CD4-positive, alpha-beta T cell treated with Interleukin-2 at 100 ng/mL for 4 hours (primary cell): ENCODE results near the gene PLXNB2.
A peak's percentile ranks its signal among the peaks of the same experiment; 100 is the strongest.
"Not testable (repeated sequence)": the region's sequence is repeated elsewhere in the genome, so short reads cannot be mapped to it uniquely, and the experiment has no call there.

ENCODE experiments used
- DNase-seq: peaks from one replicate; pipeline ENCODE4 v3.0.0-alpha.2; 2020; ENCODE audit warnings: low spot score

Gene PLXNB2

DNA sequence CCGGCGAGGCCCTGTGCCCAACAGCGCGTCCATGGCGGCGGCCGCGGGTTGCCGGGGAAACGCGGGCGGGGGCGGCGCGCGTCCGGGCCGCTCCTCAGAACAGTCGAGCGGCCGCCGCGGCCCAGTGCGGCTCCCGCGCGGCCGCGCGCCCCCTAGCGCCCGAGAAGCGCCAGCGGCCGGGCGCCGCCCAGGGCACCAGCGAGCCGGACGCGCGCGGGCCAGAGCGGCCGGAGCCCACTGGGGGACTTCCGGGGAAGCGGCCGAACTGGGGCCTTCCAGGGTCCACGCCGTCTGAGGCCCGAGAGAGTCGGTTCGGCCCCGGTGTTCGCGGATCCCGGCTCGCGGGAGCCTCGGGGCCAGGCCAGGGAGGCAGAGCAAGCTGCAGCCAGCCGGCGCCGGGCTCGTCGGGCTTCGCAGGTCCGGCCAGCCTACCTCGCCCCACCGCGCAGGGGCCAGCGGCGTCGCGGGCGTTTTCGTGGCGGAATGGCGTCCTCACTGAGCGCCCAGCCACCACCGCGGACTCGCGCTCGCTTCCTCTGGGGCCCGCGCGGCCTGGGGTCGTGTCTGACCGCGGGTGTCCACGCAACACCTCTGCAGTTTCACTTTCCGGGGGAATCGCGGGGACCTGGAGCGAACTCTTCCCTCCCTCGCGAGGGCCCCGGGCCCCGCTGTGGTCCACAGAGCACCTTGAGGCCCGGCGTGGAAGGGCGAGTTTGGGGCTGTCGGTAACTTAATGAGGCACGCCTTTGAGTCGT, 19.7 kb upstream of the PLXNB2 start, which contains the start of gene DENND6B:
Gene DENND6B, minus strand, starts transcription at position 57 of the 755 bp plus-strand sequence. Its CDS starts 24 bp downstream, at position 33.
- peak; percentile 67 for DNase-seq

DNA sequence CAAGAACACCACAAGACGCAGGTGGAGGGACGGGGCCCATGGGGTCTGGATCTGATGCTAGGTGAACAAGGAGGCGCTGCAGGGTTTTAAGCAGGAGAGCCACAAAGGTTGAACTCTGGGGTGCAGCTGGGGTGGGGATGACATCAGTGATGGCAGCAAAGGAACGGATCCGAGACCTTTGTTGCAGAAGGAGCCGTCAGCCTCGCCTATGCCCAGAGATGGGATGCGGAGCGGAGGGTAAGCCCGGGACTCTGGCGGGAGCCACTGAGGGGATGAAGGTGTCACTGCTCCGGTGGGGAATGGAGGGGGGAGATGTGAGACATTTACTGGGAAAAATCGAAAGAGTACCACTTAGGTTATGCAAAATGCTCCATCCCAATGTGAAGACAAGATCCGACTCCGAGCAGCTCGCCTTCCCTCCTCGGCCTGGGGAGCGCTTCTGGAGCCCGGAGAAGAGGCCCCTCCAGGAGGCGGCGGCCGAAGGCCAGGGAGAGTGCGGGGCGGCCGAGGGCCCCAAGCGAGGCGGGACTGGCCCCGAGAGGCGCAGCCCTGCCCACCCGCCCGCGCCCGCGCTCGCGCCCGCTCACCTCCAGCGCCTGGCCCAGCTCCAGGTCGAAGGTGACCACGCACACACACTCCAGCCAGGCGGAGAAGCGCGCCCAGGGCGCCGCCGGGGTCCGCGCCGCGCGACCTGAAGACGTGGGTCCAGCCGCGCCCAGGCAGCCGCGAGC, 18.9 kb upstream of the PLXNB2 start:
- DNase-seq = no peak

DNA sequence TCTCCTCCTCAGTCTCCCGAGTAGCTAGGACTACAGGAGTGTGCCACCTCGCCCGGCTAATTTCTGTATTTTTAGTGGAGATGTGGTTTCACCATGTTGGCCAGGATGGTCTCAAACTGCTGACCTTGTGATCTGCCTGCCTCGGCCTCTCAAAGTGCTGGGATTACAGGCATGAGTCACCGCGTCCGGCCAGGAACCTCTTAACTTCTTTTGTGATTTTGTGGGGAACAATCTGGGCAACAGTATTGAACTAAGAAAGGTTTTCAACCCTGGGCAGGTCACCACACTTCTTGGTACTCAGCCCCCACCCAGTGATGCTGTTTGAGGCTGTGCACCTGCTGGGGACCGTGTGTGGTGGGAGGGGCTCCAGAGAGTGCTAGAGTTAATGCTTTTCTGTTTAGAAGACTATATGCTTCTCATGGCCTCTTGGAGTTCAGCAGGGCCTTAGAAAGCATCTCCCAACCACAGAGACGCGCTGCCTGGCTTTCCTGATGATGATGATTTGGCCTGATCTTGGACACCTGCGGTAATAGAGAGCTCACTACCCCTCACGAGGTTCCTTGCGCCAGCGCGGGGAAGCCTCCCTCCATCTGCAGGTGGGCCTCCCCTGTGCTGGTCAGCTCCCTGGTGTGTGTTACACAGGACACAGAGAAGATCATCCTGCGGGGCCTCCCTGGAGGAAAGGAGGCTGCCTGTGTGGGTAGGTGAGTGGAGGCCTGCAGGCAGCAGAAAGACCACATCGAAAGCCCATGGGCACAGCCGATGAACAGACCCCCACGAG, 18.2 kb upstream of the PLXNB2 start:
- DNase-seq = no peak

DNA sequence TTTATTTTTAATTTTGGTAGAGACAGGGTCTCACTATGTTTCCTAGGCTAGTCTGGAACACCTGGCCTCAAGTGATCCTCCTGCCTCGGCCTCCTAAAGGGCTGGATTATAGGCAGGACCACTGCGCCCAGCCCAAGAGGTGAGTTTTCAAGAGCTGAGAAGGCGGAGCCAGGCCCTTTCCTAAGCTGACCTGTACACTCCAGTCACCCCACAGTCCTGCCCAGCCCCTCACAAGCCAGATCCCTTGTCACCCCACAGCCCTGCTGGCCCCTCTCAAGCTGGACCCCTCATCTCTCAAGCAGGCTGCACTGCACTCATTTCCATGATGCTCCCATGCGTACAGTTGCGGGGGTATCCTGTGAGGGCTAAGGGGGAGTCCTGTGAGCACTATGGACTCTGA, 16.5 kb upstream of the PLXNB2 start:
- DNase-seq = no peak

DNA sequence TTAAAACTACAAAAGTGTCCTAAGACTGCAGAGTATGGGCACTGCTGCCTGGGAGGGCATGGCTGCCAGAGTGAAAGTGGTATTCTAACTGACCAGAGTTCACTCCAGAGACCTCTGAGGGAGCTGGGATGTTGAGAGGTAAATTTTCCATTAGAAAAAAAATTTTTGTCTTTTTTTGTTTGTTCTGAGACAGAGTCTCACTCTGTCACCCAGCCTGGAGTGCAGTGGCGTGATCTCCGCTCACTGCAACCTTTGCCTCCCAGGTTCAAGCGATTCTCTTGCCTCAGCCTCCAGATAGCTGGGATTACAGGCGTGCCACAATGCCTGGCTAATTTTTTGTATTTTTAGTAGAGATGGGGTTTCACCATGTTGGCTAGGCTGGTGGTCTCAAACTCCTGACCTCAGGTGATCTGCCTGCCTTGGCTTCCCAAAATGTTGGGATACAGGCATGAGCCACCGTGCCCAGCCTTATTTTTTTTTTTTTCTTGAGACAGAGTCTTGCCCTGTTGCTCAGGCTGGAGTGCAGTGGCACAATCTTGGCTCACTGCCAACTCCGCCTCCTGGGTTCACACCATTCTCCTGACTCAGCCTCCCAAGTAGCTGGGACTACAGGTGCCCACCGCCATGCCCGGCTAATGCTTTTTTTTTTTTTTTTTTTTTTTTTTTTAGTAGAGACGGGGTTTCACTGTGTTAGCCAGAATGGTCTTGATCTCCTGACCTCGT, 15.1 kb upstream of the PLXNB2 start:
- not testable (repeated sequence) for DNase-seq

DNA sequence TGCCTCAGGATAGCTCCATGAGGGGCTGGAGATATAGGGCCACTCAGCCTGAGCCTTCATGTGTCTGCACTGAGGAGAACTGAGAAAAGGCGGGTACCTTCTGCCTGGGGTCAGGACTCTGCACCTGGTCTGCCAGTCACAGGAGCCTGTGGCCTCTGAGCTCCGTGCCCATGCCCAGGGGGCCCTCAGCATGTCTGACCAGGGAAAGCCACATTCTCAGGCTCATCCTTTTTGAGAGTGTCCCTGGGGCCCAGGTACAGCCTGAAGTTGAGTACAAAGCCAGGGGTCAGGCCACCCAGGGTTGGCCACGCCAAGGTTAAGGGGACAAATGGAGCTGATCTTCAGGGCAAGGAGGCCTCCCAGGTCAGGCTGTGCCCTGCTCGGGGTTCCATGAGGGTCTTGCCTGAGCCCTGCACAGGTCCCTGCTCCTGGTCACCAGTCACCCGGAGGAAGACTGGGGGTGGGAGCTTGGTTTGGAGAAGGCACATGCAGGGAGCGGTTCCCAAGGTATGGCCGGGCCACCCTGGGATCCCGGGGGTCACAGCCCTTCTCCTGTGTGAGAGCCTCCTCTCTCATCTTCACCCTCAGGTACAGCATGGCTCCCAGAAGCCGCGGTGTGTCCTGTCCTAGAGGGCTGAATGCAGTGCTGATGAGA, 13.4 kb upstream of the PLXNB2 start:
- no peak for DNase-seq

DNA sequence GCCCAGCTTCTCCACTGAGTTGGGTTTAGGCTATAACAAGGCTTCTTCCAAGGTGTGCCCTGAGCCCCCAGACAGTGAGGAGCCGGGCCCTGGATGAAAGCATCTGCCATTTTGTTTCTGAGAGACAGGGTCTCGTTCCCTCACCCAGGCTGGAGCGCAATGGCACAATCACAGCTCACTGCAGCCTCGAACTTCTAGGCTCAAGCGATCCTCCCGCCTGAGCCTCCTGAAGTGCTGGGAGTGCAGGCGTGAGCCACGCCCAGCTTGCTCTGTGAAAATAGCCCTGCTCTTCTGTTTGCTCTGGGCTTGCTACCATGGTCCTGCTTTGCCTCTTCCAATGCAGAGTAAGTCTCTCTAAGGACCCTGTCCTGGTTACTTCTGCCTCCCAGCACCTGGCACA, 12.7 kb upstream of the PLXNB2 start:
- DNase-seq = no peak

DNA sequence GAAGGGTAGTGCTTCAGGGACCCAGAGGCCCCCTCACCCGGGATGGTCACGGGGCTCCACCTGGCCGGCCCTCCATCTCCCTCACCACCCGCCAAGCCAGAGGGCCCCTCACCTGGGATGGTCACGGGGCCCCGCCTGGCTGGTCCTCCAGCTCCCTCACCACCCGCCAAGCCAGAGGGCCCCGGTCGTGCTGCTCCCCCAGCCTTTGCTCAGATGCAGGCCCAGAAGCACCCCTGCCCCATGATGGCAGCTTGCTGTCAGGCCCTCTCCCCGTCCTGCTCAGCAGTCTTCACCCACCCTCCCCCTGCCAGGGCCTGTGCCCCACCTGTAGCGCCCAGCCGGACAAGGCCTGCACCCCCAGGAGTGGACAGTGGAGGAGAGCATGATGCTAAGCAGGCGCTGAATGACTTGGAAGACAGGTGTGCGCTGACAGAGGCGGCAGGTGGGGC, 12.1 kb upstream of the PLXNB2 start:
- no peak for DNase-seq

DNA sequence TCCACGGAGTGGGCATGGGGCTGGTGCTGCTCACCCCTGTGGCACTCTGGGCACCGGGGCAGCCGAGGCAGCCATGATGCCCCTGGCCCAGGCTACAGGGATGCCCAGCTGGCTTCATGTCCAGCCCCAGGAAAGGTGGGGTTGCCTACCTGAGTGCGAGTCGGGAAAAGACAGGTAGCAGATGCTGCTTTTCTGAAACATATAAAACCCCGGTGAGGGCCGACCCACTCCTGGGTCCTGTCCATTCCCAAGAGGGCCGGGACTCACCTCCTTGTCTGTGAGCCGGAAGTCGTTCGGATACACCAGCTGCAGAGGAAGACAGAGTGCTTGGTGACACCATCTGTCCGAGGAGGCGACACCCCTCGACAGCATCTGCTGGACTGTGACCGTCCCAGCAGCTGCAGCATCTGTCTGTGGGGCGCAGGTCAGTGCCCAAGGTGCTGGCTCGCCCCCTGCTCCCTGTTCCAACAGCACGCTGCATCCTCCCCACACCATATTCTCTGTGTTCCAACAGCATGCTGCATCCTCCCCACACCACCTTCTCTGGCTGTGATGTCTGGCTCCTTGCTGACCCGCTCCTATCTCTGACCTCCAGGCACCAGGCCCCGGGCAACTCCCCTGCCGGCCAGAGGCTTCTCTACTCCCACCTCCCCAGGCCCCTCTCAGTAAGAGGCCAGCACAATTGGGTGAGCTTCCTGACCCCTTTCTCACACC, 11.4 kb upstream of the PLXNB2 start:
- DNase-seq = no peak

DNA sequence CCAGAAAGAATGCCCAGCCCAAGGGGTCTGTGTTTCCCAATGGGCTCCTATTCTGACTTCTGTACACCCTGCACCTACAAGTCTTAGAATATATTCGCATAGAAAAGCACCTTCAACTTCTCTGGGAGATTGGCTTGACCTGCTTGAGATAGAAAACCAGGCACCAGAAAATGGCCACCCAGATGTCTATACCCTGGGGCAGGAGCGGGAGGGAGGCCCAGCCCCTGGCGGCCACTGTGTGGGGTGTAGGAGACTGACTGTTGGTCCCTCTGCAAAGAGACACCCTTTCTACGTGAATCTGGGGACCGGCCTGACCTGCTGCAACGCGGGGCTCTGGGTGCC, 10.9 kb upstream of the PLXNB2 start:
- no peak for DNase-seq

DNA sequence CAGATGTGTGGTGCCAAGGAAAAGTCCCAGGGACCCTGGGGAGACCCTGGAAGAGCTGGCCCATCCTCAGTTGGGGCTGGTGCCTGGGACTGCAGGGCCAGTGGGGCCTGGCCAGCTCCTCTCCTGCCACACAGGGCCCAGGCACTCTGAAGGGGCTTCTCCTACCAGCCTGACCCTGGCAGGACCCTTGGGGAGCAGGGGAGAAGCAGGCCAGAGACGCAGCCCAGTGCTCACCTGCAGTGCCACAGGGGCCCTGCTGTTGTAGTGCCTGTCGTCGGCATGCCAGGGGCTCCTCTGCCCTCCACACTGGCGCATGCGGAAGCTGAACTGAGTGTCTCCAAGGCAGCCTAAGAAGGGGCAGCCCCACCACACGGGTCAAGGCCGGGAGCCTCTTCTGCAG, 10.2 kb upstream of the PLXNB2 start:
- no peak for DNase-seq

DNA sequence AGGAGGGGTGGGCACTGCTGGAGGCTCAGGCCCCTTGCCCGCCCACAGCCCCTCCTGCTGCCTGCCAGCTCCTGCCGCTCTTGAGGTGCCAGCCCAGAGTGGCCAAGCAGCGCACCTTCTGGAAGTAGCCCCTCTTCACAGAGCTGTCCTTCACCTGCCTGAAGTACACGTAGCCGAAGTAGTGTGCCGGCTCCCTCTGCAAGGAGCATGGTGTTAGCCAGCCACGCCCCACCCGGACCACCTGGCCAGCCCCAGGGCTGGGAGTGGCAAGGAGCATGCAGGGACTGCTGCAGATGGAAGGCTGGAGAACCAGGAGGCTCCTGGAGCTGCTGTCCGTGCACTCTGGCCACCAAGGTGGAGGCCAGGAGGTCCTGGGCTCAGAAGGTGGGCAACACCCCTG, 9.7 kb upstream of the PLXNB2 start:
- DNase-seq = no peak

DNA sequence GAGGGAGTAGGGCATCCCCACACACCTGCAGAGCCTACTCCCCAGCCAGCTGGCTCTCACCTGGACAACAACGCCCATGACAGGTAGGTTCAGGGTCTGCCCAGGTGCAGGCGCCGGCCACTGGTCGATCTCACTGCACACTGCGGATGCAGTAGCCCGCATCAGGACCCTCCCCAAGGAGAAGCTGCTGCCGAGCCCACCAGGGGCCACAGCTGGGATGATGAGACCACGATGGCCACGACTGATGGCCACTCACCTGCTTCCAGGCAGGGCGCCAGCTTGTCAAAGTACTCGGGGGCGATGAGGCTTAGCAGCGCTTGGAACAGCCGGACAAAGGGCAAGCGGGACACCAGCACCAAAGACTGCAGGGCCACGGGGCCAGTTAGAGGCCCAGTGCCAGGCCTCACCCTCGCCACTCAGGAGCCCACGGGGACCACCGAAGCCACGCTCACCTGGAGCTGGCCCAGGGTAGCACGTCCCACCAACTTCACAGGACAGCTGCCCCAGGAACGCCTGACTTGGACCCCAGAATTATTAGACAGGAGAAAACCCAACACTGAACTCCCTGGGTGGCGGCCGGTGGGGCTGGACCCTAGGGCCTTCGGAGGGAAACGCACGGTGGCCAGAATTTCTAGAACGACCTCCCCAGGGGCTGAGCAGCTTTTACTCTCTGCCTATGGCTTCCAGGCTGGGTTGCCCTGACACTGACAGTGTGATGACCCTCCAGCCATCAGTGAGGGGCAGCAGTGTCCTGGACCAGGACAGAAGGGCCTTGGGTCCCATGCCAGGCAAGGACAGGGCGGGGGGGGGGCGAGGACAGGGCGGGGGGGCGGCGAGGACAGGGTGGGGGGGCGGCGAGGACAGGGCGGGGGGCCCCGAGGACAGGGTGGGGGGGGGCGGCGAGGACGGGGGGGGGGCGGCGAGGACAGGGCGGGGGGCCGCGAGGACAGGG, 8.9 kb upstream of the PLXNB2 start:
- DNase-seq = no peak

DNA sequence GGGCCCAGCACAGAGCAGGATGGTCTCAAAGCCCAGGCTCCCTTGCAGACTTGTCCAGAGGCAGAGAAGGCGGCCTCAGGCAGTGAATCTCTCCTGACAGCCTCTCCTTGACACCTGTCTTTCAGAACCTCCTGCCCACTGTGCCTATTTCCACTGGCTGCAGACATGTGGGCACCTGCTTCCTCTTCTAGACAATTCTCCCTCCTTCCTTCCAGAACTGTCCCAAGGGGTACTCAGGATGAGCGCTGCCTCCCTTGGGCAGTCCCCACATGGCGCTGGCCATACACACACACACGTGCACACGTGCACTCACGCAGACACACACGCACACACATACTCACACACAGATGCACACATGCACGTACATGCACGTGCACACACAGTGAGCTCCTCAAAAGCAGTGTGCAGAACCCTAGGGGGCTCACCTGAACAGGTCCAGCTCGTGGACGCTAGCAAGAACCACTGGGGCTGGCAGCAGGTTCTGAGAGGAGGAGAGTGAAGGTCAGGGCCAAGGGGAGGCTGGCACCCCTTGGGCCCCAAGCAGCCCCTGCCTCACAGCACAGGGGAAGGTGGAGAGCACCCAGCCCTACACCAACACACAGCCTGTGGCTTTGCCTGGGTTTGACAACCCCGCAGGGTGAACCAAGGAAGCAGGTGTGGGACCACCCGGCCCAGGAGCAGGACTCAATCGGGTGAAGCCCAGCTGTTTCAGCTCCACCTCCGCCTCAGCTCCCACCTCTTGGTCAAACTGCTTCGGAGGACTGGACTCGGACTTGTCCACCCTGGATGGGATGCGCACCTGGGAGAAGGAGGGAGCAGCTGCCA, 8.1 kb upstream of the PLXNB2 start:
- no peak for DNase-seq

DNA sequence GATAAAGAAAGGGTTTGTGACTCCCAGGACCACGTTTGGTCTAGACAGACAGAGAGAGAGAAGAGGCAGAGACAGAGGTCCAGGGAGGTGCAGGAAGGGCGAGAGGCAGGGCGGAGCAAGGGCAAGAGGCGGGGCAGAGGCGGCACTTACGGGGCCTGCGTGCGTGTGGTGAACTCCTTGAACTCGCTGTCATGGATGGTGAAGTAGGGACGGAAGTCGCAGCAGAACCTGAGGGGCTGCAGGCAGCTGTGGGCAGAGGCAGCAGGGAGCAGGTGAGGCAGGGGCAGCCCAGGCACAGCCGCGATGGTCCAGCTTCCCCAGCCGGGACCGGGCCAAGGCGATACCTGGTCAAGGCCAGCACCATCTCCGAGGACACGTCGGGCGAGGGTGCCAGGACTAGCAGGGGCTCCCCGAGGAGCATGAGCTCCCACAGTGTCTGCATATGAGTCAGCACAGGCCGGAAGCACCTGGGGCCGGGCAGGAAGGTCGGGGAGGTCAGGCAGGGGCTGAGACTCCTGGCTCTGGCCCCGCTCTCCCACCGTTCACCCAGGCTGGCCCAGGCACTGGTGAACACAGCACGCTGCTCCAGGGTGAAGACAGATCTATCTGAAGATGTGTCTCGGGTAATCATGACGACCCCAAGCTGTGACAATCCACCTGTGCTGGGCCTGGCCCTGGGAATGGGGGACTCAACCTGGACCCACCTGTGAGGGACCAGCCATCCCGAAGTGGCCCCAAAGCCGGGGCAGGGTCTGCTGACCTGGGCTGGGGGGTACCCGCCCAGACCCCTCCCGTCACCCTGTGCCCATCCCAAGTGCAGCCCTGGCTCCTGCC, 7.2 kb upstream of the PLXNB2 start:
- DNase-seq = peak; percentile 75

DNA sequence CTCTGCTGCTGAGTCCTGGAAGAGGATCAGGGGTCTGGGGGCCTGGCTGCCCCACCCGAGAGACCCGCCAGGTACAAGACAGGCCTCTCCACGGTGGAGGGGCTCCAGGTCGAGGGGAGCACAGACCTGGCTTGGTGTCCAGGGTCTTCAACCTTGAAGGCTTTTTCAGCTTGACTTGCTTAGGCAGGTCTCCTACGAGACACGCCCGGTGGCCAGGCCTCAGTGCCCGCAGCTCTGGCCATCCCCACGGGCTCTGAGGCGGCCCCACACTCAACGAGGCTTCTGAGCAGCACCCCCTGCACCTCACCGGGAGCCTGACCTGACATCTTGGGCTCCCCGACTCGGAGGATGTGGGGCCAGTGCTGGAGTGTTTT, 6.6 kb upstream of the PLXNB2 start:
- no peak for DNase-seq

DNA sequence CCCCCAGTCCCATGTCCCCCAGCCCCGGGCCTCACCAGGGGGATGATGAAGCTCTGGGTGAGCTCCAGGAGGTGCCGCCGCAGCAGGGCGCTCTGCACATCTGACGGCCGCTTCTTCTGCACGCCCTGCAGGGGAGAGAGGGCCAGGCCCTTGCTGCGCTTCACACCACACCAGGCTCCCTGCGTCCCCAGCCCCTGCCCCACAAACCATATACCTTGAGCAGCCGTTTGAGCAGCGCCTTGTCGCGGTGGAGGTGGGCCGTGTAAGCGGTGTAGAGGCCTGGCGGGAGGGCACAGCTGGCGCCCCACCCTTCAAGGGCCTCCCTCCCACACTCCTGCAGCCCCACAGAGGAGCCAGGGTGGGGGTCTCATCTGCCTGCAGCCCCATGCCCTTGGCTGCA, 6.2 kb upstream of the PLXNB2 start:
- no peak for DNase-seq

DNA sequence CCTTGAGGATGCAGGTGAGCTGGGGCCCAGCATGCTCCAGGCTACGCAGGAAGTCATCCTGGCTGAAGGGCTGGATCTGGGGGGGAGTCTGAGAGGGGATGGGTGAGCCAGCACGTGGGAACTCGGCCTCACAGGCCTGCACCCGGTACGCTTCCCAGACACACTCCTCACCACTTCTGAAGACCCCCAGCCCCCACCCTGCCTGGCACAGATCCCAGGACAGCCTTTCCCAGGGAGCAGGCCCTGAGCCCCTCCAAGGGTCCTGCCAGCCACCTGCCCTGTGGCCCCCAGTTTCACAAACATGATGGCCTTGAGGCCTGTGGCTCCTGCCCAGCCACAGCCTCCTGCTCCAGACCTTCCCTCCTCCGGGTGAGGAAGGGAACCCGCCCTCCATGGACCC, 5.6 kb upstream of the PLXNB2 start:
- DNase-seq = no peak
